ENCODE results near the gene SPOPL. TPM values are rescaled to one million over a fixed set of nuclear protein-coding genes. Genes with fewer than 3 reads are reported as not detected.

SPOPL gene
- total and polyA plus RNA-seq, 10 of the 15 experiments (the other 5 are each of a cell fraction or from before 2014, with no cell fraction given), result 4.0 to 25.0 (median 11.5) TPM

DNA sequence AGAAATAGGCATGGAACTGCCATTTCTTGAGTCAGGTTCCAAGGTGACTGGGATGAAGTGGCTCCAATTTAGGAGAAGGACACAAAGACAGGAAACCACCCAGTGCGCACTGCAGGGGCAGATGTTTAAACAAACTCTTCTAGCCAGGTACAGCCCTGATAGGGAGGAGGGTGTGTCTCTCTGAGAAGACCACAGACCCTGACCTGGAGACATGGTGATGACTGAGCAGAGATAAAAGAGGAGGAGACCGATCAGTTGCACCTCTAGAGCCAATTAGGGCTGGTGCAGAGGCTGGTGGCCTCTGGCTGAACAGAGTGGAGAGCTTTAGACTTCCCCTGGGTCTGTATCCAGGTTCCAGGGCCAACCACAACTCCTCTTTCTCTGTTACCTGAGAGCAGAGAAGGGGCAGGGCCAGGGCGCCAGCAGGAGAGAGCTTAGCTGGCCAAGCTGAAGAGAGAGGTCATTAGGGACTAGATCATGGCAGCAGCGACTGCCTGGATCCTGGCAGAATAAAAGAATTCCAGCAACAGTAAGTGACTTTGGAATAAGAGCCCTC lies 5.4 kb upstream of the SPOPL start:
- Histone ChIP-seq H3K4me2 (ENCODE audit: control insufficient read depth, insufficient read depth) (no peak overlapping the region), H3K36me3 (ENCODE audit: control insufficient read depth in 2 of 2, insufficient read depth in 2 of 2, low read length in 1 of 2) (peaks cover 0 to 2% of the 10 kb centered on the region in 2 experiments; a peak in 1 of 4 replicates), H3K9me3 (replicated peaks; ENCODE audit: control insufficient read depth, insufficient read depth, low read length) (no peaks in the 10 kb centered on the region), H2AFZ (ENCODE audit: control insufficient read depth, low read depth, low read length) (no peak overlapping the region), H3K27me3 (replicated peaks in 1 of 2; ENCODE audit: control insufficient read depth in 2 of 2, insufficient read depth in 2 of 2, low read length in 1 of 2) (no peaks in the 10 kb centered on the region), H3K9ac (ENCODE audit: control insufficient read depth, insufficient read depth, low read length) (no peak overlapping the region), H4K20me1 (ENCODE audit: control insufficient read depth, insufficient read depth) (no peaks in the 10 kb centered on the region), H3K4me1 (ENCODE audit: control insufficient read depth, insufficient read depth, low read length) (peaks cover 4% of the 10 kb centered on the region), H3K79me2 (ENCODE audit: control insufficient read depth, insufficient read depth, low read length) (peaks cover 8% of the 10 kb centered on the region), H3K4me3 (no peak overlapping the region), H3K27ac (ENCODE audit: control insufficient read depth, insufficient read depth) (no peak overlapping the region)
- FAIRE-seq, result no peak
- CTCF ChIA-PET, result no interaction called here
- RAD21 ChIA-PET (ENCODE audit: unreplicated experiment), result no interaction called here
- BruUV-seq (replicated peaks), result no TSS peak
- SMC1A ChIA-PET (ENCODE audit: uncharacterized antibody, unreplicated experiment), result no interaction called here
- intact Hi-C loops (cut with micrococcal nuclease; ENCODE audit: unreplicated experiment), result no loop called here
- no peak for ATAC-seq
- in situ Hi-C loops (cut with MboI), result no loop called here
- no peak for DNase-seq (ENCODE audit: low read depth, low spot score)
- POLR2A ChIA-PET, result no interaction called here
- 93% methylated on average over 4 of the region's 4 CpGs for WGBS (ENCODE audit: insufficient coverage, insufficient replicate concordance, low lambda C conversion rate, missing lambda C conversion rate)
- TF ChIP-seq, protein P1, sequence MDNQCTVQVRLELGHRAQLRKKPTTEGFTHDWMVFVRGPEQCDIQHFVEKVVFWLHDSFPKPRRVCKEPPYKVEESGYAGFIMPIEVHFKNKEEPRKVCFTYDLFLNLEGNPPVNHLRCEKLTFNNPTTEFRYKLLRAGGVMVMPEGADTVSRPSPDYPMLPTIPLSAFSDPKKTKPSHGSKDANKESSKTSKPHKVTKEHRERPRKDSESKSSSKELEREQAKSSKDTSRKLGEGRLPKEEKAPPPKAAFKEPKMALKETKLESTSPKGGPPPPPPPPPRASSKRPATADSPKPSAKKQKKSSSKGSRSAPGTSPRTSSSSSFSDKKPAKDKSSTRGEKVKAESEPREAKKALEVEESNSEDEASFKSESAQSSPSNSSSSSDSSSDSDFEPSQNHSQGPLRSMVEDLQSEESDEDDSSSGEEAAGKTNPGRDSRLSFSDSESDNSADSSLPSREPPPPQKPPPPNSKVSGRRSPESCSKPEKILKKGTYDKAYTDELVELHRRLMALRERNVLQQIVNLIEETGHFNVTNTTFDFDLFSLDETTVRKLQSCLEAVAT (IDR thresholded peaks at IDR 0.05), result no peak
- no peak for TF ChIP-seq MEF2B (IDR thresholded peaks at IDR 0.05; ENCODE audit: partially characterized antibody, poor library complexity, severe bottlenecking)
- TF ChIP-seq, protein P2, sequence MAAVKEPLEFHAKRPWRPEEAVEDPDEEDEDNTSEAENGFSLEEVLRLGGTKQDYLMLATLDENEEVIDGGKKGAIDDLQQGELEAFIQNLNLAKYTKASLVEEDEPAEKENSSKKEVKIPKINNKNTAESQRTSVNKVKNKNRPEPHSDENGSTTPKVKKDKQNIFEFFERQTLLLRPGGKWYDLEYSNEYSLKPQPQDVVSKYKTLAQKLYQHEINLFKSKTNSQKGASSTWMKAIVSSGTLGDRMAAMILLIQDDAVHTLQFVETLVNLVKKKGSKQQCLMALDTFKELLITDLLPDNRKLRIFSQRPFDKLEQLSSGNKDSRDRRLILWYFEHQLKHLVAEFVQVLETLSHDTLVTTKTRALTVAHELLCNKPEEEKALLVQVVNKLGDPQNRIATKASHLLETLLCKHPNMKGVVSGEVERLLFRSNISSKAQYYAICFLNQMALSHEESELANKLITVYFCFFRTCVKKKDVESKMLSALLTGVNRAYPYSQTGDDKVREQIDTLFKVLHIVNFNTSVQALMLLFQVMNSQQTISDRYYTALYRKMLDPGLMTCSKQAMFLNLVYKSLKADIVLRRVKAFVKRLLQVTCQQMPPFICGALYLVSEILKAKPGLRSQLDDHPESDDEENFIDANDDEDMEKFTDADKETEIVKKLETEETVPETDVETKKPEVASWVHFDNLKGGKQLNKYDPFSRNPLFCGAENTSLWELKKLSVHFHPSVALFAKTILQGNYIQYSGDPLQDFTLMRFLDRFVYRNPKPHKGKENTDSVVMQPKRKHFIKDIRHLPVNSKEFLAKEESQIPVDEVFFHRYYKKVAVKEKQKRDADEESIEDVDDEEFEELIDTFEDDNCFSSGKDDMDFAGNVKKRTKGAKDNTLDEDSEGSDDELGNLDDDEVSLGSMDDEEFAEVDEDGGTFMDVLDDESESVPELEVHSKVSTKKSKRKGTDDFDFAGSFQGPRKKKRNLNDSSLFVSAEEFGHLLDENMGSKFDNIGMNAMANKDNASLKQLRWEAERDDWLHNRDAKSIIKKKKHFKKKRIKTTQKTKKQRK (IDR thresholded peaks at IDR 0.05; ENCODE audit: low read depth, low read length), result no peak
- TF ChIP-seq, protein P3, sequence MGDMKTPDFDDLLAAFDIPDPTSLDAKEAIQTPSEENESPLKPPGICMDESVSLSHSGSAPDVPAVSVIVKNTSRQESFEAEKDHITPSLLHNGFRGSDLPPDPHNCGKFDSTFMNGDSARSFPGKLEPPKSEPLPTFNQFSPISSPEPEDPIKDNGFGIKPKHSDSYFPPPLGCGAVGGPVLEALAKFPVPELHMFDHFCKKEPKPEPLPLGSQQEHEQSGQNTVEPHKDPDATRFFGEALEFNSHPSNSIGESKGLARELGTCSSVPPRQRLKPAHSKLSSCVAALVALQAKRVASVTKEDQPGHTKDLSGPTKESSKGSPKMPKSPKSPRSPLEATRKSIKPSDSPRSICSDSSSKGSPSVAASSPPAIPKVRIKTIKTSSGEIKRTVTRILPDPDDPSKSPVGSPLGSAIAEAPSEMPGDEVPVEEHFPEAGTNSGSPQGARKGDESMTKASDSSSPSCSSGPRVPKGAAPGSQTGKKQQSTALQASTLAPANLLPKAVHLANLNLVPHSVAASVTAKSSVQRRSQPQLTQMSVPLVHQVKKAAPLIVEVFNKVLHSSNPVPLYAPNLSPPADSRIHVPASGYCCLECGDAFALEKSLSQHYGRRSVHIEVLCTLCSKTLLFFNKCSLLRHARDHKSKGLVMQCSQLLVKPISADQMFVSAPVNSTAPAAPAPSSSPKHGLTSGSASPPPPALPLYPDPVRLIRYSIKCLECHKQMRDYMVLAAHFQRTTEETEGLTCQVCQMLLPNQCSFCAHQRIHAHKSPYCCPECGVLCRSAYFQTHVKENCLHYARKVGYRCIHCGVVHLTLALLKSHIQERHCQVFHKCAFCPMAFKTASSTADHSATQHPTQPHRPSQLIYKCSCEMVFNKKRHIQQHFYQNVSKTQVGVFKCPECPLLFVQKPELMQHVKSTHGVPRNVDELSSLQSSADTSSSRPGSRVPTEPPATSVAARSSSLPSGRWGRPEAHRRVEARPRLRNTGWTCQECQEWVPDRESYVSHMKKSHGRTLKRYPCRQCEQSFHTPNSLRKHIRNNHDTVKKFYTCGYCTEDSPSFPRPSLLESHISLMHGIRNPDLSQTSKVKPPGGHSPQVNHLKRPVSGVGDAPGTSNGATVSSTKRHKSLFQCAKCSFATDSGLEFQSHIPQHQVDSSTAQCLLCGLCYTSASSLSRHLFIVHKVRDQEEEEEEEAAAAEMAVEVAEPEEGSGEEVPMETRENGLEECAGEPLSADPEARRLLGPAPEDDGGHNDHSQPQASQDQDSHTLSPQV (IDR thresholded peaks at IDR 0.05), result no peak
- TF ChIP-seq MEF2A (IDR thresholded peaks at IDR 0.05; ENCODE audit: insufficient read depth, low read depth, low read length), result no peak
- TF ChIP-seq, protein P4, sequence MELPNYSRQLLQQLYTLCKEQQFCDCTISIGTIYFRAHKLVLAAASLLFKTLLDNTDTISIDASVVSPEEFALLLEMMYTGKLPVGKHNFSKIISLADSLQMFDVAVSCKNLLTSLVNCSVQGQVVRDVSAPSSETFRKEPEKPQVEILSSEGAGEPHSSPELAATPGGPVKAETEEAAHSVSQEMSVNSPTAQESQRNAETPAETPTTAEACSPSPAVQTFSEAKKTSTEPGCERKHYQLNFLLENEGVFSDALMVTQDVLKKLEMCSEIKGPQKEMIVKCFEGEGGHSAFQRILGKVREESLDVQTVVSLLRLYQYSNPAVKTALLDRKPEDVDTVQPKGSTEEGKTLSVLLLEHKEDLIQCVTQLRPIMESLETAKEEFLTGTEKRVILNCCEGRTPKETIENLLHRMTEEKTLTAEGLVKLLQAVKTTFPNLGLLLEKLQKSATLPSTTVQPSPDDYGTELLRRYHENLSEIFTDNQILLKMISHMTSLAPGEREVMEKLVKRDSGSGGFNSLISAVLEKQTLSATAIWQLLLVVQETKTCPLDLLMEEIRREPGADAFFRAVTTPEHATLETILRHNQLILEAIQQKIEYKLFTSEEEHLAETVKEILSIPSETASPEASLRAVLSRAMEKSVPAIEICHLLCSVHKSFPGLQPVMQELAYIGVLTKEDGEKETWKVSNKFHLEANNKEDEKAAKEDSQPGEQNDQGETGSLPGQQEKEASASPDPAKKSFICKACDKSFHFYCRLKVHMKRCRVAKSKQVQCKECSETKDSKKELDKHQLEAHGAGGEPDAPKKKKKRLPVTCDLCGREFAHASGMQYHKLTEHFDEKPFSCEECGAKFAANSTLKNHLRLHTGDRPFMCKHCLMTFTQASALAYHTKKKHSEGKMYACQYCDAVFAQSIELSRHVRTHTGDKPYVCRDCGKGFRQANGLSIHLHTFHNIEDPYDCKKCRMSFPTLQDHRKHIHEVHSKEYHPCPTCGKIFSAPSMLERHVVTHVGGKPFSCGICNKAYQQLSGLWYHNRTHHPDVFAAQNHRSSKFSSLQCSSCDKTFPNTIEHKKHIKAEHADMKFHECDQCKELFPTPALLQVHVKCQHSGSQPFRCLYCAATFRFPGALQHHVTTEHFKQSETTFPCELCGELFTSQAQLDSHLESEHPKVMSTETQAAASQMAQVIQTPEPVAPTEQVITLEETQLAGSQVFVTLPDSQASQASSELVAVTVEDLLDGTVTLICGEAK (IDR thresholded peaks at IDR 0.05; ENCODE audit: borderline replicate concordance), result no peak
- no peak for TF ChIP-seq NRF1 (conservative IDR thresholded peaks at IDR 0.05; ENCODE audit: low read depth, low read length)
- TF ChIP-seq CREM (IDR thresholded peaks at IDR 0.05; ENCODE audit: low read depth), result no peak
